Stimulated activated CD8-positive, alpha-beta memory T cell treated with anti-CD3 and anti-CD28 coated beads, Interleukin-4, amount 100 ng/mL, for 48 hours (primary cell): ENCODE results near the gene QKI.
"Not testable (repeated sequence)": the region's sequence is repeated elsewhere in the genome, so short reads cannot be mapped to it uniquely, and the experiment has no call there.

Source experiments
- DNase-seq: peaks from one replicate; pipeline ENCODE4 v3.0.0-alpha.2; 2020

Gene QKI

DNA sequence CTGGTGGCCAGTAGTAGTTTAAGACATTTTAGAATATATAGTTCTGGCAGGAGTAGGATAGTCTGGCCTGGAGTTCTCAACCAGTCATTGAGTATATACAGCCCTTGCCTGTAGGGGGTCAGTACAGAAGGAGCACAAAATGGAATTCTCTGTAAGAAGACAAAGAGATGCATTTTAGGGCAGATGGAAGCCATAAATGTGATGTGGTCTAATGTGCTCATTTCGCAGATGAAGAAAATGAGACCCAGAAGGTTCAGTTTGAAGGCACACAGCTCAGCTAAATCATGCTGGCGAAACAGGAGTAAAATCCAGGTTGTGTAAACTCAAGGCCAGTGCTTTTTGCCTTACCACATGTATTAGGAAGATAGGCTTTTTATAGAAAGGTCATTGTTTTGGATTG, 29.6 kb downstream of the QKI start:
- DNase-seq, result no peak

DNA sequence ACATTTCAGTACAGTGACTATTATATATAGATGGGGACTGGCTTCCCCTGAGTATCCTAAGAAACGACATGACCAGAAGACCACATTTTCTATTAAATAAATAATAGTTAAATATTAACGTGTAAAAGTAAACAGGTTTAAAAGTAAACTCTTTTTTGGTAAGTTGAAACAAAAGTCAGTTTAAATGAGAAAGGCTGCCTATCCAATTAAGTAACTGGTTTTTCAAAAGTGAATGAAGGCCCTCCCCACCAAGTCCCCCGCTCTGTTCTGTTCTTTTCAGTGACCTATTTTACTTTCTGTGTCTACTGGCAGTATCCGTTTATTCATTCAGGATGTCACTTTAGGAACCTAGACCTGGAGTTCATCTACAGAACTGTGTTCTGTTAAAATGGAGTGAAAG, 32.0 kb downstream of the QKI start:
- DNase-seq, result no peak

DNA sequence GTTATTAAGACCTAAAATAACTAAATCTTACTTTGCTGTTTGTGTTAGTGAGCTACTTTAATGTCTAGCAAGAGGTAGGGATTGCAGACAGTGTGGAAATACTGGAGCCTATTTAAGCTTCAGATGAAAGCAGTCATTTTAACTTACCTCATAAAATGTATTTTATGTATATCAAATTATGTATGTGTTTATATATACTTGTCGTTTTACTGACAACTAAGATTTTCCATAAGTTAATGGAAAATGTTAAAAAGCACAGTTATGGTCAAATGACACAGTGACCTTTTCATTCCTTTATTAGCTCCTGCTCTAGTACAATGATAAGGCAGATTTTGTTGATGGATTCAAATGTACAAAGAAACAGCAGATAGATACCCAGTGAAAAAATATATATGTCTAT, 34.6 kb downstream of the QKI start:
- no peak for DNase-seq

DNA sequence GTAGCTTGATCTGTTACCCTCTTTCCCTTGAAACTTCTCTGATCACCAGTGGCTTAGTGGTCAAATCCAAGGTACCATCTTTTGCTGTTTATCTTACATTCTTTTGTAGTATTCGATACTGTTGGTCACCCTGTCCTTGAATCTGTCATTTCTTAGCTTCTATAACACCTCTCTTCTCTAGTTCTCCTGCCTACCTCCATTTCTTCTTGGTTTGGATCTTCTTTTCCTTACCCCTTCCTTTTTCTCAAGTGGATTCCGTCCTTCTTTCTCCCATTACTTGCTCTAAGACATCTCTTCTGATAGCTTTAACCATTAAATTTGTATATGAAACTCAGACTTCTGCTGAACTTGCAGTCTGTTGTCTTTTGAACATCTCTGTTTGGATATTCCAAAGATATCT, 39.9 kb downstream of the QKI start:
- DNase-seq, result no peak

DNA sequence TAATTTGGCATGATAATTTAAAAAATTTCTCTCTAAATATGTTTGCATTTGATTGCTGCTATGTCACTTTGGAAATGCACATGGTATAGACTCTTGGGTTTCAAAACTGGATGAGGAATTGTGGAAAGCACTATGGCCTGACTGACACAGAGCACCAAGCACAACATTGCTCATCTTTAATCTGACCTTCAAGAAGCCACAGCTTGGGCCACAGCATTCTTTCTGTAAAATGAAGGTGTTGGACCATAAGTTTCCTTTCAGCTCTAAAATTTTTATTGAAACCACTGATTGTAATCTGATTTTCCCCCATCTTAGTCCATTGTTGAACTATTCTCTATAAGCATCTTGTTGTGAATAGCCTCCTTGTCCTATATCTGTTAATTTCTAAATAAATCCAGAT, 41.0 kb downstream of the QKI start:
- no peak for DNase-seq

DNA sequence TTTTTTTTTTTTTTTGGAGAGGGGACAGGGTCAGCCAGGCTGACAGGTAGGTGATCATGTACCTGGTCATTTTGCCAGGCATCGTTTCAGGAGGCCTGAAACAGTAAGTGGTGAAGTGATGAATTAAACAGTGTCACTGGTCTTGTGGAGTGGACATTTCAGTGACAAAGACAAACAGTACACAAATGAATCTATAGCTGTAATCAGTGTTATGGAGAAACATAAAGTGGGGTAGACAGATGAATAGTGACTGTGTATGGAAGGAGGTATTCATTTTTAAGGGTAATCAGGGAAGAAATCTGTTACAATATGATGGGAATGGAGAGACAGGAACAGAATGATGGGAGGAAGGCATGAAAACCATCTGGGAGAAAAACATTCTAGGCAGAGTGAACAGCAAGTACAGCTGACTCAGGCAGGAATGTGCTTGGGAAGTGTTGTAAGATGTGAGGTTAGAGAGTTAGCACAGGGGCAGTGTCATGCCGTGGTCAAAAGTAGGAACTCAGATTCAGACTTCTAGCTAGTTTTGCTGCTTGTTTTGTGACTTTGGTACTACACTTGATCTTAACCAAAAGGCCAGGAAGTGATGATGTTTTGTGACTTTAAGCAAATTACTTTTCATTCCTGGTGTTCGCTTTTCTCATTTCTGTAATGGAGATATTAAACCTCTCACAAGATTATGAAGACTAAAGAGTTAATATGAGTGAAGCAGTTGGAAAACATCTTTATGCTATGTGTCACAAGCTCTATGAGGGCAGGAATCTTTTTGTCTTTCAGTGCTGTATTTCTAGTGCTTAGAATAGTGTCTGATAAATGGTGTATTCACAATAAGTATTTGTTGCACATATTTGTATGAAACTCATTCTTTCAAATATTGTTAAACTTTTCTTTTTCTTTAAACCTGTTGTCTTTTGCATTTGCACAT, 43.4 kb downstream of the QKI start:
- DNase-seq, result no peak

DNA sequence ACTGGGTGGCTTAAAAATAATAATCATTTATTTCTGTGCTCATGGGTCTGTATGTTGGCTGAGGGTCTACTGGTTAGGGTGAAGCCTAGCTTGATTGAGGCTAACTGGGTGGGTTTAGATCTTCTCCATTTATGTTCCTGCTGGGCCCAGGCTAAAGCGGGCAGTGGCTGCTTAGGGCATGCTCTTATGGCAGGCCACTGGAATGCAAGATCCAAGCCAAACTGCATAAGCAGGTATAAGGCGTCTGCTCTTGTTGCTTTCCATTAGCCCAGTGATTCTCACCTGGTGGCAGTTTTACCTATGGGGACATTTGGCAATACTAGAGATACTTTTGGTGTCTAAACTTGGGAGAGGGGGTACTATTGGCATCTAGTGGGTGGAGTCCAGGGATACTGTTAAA, 44.5 kb downstream of the QKI start:
- DNase-seq, result no peak

DNA sequence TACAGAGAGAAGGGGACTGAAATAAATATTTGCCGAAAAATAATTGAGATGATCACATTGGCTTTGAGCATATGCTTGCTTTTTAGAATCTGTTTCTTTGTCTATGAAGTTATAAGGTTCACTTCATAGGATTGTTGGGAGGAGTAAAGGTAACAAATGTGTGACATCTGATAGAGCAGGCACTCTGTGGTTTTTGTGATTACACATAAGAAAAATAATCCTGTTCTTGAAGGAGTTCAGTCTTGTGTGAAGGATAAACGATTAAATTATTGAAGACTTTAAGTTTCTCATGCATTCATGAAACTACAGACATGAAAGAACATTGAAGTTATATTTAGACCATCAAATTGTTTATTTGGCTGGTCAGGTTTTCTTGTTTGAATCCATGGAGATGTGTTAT, 45.0 kb downstream of the QKI start:
- no peak for DNase-seq

DNA sequence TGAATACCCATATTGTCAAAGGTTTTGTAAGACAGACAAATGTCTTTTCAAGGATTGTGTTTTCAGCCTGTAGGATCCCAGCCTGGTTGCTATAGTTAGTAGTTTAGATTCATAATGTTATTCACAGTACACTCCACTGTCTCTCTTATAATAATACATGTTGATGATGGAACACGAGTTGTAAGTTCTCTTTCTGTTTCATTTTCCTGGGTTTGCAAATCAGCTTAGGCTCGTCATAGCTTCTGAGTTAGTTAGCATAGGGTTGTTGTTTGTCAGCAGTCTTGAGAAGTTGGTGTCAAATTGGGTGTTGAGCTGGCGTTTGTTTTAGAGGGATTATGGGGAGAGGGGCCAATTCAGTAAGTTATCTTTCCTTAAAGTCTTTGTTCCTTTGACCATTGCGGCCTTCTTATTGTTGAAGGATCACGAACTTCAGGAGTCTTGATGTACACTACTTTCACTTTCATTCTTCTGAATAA, 45.8 kb downstream of the QKI start:
- no peak for DNase-seq

DNA sequence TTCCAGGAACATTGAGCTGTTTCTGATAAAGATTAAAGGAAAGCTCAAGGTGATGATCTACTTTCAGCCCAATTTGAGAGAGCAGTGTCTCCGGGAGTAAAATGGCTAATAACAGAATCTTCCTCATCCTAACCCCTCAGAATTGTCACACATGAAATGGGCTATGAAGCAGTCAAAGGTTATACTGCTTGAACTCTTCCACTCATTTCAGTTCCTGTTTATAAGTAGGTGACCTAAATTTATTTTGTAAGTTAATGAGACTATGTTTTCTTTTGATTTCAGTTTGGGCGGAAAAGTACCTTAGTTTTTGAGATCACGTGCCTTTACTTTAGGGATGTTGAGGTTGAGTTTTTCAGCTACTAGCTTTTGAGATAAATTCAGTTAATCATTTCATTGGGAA, 47.2 kb downstream of the QKI start:
- no peak for DNase-seq

DNA sequence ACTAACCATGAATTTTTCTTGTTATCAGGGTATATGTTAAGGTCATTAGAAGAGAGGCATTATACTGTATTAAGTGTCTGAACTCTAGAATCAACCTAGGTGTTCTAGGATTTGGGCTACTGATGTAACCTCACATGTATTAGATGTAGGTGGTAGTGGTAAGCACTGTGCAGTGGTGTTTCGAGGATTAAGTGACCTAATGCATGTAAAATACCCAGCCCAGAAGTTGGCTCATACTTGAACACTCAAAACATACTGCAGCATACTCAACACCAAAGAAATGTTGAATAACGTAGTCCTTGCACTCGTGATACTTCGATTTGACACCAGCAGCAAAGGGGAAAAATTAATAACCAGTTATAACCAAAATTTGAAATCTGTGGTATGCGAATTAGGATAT, 48.7 kb downstream of the QKI start:
- no peak for DNase-seq

DNA sequence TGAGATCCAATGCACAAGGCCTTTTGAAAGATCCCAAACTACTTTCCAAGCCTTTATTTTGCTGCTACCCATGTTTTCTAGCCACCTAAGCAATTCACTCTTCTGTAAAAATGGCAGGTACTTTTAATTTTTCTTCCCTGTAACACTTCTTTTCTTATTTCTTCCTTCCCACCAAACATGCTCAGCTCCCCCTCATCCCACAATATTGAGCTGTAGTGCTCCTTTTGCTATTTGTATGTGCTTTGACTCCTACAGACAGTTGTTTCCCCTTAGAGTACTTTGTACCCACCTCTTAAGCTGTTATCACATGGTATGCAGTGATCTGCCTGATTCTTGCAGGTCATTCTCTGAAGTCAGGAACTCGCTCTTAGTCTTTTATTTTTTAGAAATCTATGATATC, 49.3 kb downstream of the QKI start:
- no peak for DNase-seq

DNA sequence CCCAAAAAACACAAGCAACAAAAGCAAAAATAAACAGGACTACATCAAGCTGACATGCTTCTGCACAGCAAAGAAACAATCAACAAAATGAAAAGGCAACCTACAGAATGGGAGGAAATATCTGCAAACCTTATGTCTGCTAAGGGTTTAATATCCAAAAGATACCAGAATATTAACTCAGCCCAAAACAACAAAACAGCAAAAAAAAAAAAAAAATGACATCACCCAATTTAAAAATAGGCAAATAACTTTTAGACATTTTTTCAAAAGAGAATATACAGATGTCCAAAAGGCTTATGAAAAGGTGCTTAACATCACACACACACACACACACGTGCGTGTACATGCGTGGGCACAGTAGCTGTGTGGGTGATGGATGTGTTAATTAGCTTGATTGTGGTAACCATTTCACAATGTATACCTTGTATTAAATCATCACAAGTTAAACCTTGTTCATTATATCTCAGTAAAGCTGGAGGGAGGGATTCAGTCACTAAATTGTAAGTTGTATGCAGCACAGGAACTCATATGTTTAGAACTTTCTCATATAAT, 52.4 kb downstream of the QKI start:
- no peak for DNase-seq

DNA sequence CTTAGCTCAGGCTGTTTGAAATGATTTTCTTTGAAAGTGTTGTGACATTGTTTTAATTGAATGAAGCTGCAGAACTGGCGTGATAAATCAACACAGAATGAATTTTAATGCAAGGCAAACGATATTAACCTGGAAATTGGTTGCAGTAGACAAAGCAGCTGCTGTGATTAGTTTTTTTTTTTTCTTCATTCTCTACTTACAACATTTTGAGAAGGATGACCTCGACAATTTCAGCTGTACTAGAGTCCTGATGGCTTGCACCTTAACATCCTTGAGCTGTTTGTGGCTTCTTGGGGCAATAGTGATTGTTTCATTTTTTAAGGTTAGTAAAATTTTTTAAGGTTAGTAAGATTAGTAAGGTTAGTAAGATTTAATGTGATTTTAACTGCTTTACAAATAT, 54.2 kb downstream of the QKI start:
- DNase-seq, result no peak

DNA sequence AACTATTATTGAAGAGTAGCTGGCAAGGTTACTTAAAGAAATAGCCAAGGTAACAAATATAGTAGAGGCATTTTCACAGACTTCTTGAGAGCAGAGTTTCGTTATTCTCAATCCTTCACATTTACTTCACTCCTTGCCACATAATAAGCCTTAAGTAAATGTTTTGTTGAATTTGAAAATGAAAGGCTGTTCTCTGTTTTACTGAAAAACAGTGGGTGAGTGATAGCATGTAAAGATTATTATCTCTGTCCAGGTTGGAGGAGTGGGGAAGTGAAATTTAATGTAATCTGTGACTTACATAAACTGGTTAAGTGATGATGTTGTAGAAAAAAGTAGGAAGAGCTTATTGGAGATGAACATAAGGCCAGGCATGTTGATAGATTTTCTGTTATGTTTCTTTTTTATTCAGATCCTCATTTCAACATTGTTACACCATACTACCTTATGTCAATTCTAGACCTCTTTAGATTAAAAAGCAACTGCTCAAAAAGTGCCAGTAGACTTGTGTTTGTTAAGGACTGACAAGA, 55.0 kb downstream of the QKI start:
- no peak for DNase-seq

DNA sequence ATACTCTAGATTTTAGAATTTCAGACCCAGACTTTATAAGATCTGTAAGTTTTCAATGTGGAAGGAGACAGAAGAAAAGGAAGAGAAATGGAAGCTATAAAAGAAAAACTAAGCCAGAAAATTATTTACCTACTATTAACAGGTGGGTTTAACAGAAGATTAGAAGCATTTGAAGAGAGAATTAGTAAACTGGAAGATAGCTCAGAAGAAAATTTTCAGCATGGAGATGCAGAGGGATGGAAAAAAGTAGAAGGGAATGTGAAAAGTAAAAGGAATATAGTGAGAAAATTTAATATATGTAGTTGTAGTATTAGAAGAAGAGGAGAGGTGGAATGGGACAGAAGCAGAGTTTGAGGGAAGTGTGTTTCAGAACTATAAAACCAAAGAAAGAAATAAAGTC, 56.1 kb downstream of the QKI start:
- DNase-seq, result no peak

DNA sequence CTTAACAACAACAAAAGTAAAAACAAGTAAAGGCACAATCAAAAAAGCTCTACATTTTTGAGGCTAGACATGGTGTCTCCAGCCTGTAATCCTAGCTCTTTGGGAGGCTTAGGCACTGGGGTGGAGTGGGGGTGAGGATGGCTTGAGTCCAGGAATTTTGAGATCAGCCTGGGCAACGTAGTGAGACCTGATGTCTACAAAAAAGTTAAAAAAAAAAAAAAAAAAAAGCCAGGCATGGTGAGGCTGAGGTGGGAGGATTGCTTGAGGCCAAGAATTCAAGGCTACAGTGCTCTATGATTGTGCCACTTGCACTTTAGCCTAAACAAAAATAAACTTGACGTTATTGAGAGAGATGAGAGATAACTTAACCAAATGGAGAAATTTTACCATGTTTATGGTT, 60.1 kb downstream of the QKI start:
- DNase-seq, result no peak

DNA sequence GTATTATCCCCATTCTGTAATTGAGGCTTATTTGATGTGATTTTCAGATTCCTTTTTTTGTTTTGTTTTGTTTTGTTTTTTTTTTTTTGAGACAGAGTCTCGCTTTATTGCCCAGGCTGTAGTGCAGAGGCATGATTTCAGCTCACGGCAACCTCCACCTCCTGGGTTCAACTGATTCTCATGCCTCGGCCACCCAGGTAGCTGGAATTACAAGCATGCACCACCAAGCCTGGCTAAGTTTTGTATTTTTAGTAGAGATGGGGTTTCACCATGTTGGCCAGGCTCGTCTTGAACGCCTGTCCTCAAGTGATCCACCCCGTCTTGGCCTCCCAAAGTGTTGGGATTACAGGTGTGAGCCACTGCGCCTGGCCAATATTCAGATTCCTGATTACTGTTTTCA, 62.4 kb downstream of the QKI start:
- not testable (repeated sequence) for DNase-seq

DNA sequence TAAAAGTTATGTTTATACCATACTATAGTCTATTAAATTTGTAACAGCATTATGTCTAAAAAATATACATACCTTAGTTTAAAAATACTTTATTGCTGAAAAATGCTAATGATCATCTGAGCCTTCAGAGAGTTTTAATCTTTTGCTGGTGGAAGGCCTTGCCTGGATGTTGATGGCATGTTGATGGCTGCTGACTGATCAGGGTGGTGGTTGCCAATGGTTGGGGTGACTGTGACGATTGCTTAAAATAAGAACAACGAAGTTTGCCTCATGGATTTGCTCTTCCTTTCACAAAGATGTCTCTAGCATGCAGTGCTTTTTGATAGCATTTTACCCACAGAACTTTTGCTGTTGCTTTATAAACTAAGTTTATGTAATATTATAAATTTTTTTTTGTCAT, 68.6 kb downstream of the QKI start:
- DNase-seq, result no peak

DNA sequence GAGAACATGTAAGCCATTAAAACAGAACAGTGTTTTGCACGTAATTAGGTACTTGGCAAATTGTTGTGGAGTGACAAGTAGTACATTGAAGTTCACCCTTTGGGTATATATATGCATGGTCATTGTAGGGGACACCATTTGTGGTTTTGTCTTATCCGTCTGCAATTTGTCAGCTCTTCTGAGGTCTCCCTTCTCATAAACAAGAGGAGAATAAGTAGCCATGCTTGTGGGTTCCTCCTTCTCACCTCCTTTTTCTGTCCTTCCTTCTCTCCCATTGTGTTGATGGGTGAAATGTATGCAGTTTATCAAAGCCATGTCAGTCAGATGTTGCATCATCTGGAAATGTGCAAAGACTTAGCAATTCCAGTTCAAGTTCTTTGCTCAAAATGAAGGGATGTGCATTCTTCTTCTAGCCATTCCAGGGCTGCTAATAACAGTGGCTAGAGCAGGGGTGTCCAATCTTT, 70.9 kb downstream of the QKI start:
- DNase-seq, result no peak

DNA sequence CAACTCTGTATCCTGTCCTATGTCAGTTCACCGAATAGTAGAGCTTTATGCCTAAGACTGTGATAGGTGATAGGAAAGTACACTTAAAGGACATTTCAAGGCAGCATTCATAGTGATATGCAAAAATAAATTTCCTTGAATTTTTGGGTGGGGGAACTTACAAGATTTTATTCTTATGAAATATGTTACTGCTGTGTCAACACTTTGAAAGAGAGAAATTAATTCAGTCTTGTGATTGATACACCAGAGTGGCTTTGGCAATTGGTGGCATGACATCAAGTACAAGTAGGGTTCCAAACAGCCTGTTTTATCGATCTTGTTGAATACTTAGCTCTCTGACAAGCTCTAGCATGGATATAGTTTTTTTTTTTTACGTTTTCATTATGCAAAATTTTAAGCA, 72.3 kb downstream of the QKI start:
- no peak for DNase-seq

DNA sequence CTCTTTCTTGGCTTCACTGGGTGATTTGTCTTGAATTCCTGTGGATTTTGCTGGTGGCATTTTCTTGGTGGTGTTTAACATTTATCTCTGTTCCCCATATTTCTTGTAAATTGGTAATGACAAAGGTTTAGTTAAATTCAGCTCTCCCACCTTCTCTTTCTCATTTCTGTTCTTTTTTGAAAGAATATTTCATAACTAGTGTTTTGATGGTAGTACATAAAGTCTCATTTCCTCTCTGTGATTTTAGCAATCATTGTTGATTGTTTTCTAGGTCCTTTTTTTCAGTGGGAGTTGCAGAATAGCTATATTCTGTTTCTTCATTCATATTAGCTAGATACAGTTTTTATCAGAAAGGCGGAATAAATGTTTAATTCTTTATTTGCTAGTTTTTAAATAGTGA, 73.1 kb downstream of the QKI start:
- no peak for DNase-seq

DNA sequence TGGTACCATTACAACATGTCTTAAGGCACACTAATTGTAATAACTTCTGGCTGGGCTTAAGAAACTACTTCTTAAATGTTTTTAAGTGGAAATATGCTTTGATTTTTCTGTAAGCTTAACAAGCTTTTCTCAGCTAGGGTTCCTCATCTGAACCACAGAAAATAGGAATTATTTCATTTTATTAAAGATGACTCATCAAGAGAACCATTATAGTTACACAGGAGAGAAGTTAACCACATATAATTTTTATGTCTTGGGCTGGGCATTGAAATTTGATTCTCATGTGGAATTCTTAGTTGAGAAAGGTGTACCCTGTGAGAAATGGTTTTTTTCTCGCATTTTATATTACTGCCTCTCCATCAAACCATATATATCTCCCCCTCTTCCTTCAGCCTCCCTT, 75.1 kb downstream of the QKI start:
- no peak for DNase-seq

DNA sequence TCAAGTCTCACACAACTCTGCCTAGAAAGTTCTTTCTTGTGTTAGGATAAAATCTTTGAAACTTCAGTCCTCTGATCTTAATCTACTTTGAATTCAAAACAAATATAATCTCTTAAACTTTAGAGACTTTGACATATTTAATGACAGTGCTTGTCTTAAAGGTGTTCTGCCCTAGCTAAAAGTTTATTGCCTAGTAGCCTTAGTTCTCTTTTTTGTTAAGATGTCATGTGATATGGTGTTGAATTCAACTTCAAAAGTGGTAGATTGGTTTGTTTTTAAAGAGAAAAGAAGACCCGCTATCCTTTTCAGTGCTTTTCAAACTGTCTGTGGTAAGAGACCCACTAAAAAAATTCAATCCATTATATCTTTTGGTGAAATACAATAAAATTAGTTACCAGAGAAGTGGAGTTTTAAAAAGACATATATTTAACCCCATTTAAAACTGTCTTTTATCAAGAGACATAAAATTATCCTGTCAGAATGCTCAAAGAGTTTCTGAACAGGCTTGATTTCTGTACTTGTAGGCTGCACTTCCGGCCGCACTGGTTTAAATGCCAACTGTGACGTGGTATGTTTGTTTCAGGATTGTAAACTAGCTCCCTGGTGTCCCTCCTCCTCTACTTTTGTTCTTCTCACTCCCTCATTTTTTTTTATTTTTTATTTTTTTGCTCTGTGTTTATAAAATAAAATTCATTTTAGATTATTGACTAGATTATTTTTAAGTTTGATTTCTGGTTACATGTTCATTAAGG, 76.5 kb downstream of the QKI start:
- DNase-seq, result no peak
